Measurements from ENCODE around the gene RALGAPA2.
A peak's percentile ranks its signal among the peaks of the same experiment; 100 is the strongest.

The RALGAPA2 gene

GRCh38 chr20:20720158-20720557 lies 7.7 kb upstream of the RALGAPA2 start:
- DNase-seq, result no peak

GRCh38 chr20:20719411-20719810 lies 7.0 kb upstream of the RALGAPA2 start:
- no peak for DNase-seq

- DNase-seq, result no peak
Observed at GRCh38 chr20:20713244-20713765, 861 bp upstream of the RALGAPA2 start.

- DNase-seq, result peak in 1 of 2 experiments; percentile 34
Observed at GRCh38 chr20:20712004-20712473, 405 bp downstream of the RALGAPA2 start.

- DNase-seq, result peak in 1 of 2 experiments; percentile 34
Observed at GRCh38 chr20:20711413-20711812, 1.0 kb downstream of the RALGAPA2 start.

- DNase-seq, result peak; percentile 25 to 30
Observed at GRCh38 chr20:20710443-20711315, 1.8 kb downstream of the RALGAPA2 start.

GRCh38 chr20:20709887-20710286 lies 2.6 kb downstream of the RALGAPA2 start:
- DNase-seq, result no peak

GRCh38 chr20:20706285-20706684 lies 6.2 kb downstream of the RALGAPA2 start:
- DNase-seq, result no peak

- DNase-seq, result no peak
Observed at GRCh38 chr20:20702330-20703245, 9.9 kb downstream of the RALGAPA2 start.

- no peak for DNase-seq
Observed at GRCh38 chr20:20699917-20700316, 12.5 kb downstream of the RALGAPA2 start.

- DNase-seq, result no peak
Observed at GRCh38 chr20:20699144-20699543, 13.3 kb downstream of the RALGAPA2 start.

- DNase-seq, result no peak
Observed at GRCh38 chr20:20697325-20697845, 15.1 kb downstream of the RALGAPA2 start.

GRCh38 chr20:20695250-20695816 lies 17.1 kb downstream of the RALGAPA2 start:
- DNase-seq, result no peak

GRCh38 chr20:20694591-20694990 lies 17.9 kb downstream of the RALGAPA2 start:
- DNase-seq, result no peak

GRCh38 chr20:20692587-20692986 lies 19.9 kb downstream of the RALGAPA2 start:
- DNase-seq, result no peak

GRCh38 chr20:20691477-20692235 lies 20.8 kb downstream of the RALGAPA2 start:
- peak; percentile 10 to 28 for DNase-seq

- DNase-seq, result peak; percentile 68 to 80
Observed at GRCh38 chr20:20690676-20691476, 21.6 kb downstream of the RALGAPA2 start.

- DNase-seq, result no peak
Observed at GRCh38 chr20:20687319-20687718, 25.1 kb downstream of the RALGAPA2 start.

- DNase-seq, result no peak
Observed at GRCh38 chr20:20685635-20686034, 26.8 kb downstream of the RALGAPA2 start.

GRCh38 chr20:20683481-20684321 lies 28.7 kb downstream of the RALGAPA2 start:
- peak in 1 of 2 experiments; percentile 5 for DNase-seq

Data from Kasumi-1 (cell line).